CD4-positive, alpha-beta memory T cell (primary cell): ENCODE results near the gene MYO7A. TPM values are rescaled to one million over a fixed set of nuclear protein-coding genes. Genes with fewer than 3 reads are reported as not detected.
A peak's percentile ranks its signal among the peaks of the same experiment; 100 is the strongest.

ENCODE experiments used
- CTCF ChIA-PET: fragments of 350-600 bp; sonication (Branson Sonifier 250); formaldehyde crosslinking; loops from one replicate; lab custom pipeline; 2021; ENCODE audit warnings: inconsistent platforms; ENCODE audit not compliant: partially characterized antibody; lab: Charles Lee
- POLR2A ChIA-PET: fragments of 350-600 bp; sonication (Branson Sonifier 250); formaldehyde crosslinking; loops from one replicate; lab custom pipeline; 2021; ENCODE audit not compliant: partially characterized antibody; lab: Charles Lee
- DNase-seq, 5 donors: peaks; one replicate each; pipeline versions ENCODE4 v3.0.0 to v3.0.0-alpha.2; 2020 to 2022; ENCODE audit warnings: mixed read lengths in 1 of 5
- H3K27ac ChIP-seq: one replicate; pipeline ENCODE4 v1.7.0; 2013; ENCODE audit warnings: low read depth, low read length
- H3K27me3 ChIP-seq: 2 replicates; pipeline ENCODE4 v1.7.0; 2013; ENCODE audit warnings: mild to moderate bottlenecking, low read length, moderate library complexity; ENCODE audit not compliant: insufficient read depth
- H3K36me3 ChIP-seq: 2 replicates; pipeline ENCODE4 v1.7.0; 2013; ENCODE audit warnings: mild to moderate bottlenecking, low read length, moderate library complexity; ENCODE audit not compliant: insufficient read depth
- H3K4me1 ChIP-seq: 2 replicates; pipeline ENCODE4 v1.7.0; 2013; ENCODE audit warnings: mild to moderate bottlenecking, low read length, moderate library complexity; ENCODE audit not compliant: insufficient read depth
- H3K4me3 ChIP-seq, 2 donors: one replicate each; pipeline ENCODE4 v1.7.0; 2013; ENCODE audit warnings: low read length in 2 of 2, mild to moderate bottlenecking in 1 of 2
- H3K9me3 ChIP-seq, 2 donors: one replicate each; pipeline ENCODE4 v1.7.0; 2013; ENCODE audit warnings: low read length in 2 of 2, control low read depth in 1 of 2; ENCODE audit not compliant: control insufficient read depth in 1 of 2
- H3K27ac Mint-ChIP-seq, 7 donors: one replicate each; pipeline ENCODE4 v1.8.0; 2020 to 2021; ENCODE audit warnings: mixed read lengths in 7 of 7, mild to moderate bottlenecking in 6 of 7, inconsistent platforms in 3 of 7, moderate library complexity in 3 of 7
- H3K27me3 Mint-ChIP-seq, 2 donors: one replicate each; pipeline ENCODE4 v1.8.0; 2020 to 2021; ENCODE audit warnings: mixed read lengths in 2 of 2
- H3K36me3 Mint-ChIP-seq, 2 donors: one replicate each; pipeline ENCODE4 v1.8.0; 2020 to 2021; ENCODE audit warnings: mixed read lengths in 2 of 2, inconsistent platforms in 1 of 2, mild to moderate bottlenecking in 1 of 2
- H3K4me1 Mint-ChIP-seq, 4 donors: one replicate each; pipeline ENCODE4 v1.8.0; 2020 to 2021; ENCODE audit warnings: mixed read lengths in 4 of 4, mild to moderate bottlenecking in 1 of 4
- H3K4me3 Mint-ChIP-seq, 8 donors: one replicate each; pipeline ENCODE4 v1.8.0; 2020 to 2021; ENCODE audit warnings: mixed read lengths in 8 of 8, mild to moderate bottlenecking in 7 of 8, moderate library complexity in 6 of 8, inconsistent platforms in 3 of 8
- H3K9me3 Mint-ChIP-seq, 8 donors: one replicate each; pipeline ENCODE4 v1.8.0; 2020 to 2021; ENCODE audit warnings: mixed read lengths in 8 of 8, mild to moderate bottlenecking in 5 of 8, inconsistent platforms in 3 of 8, moderate library complexity in 1 of 8
- intact Hi-C: fragments of 100-400 bp; cut with micrococcal nuclease; formaldehyde crosslinking; loops from one replicate; pipeline ENCODE4 v1.15.1; 2023
- polyA plus RNA-seq, 2 donors: library from polyadenylated mRNA; unstranded; fragments of 300-500 nt; fragmentation: Illumina TruSeq; gene quantifications; one replicate each; pipeline ENCODE4 v1.2.3, GENCODE V29; 2021
- total RNA-seq, 2 experiments: library from RNA; stranded (reverse); gene quantifications; one replicate each; pipeline ENCODE4 v1.2.3, GENCODE V29; 2021

MYO7A gene
- total and polyA plus RNA-seq, 4 experiments from 2014 or later = 0.20 to 0.47 (median 0.24) TPM; not detected in 1

GRCh38 chr11:77175869-77176539, 48.0 kb downstream of the MYO7A start:
- Mint-ChIP-seq H3K4me1 (no peaks in the 10 kb centered on the region), H3K36me3 (no peaks in the 10 kb centered on the region), H3K27ac (peak overlapping the region in 2 of 7 donors; percentile 8 to 35), H3K27me3 (no peaks in the 10 kb centered on the region), H3K9me3 (peaks cover 0 to 2% (median 0%) of the 10 kb centered on the region in 8 donors), H3K4me3 (no peak overlapping the region)
- POLR2A ChIA-PET = no interaction called here
- no peaks in the 10 kb centered on the region for H3K36me3 ChIP-seq
- no peaks in the 10 kb centered on the region for H3K4me1 ChIP-seq
- no peak for DNase-seq
- no peak overlapping the region for H3K27ac ChIP-seq
- intact Hi-C loops = no loop called here
- no peaks in the 10 kb centered on the region for H3K9me3 ChIP-seq
- no peak overlapping the region for H3K4me3 ChIP-seq
- H3K27me3 ChIP-seq = no peaks in the 10 kb centered on the region
- CTCF ChIA-PET = interaction anchor here (1.2 kb wide), 1 partner anchor 11 kb away, joined by 4 read pairs; no protein-coding TSS in a partner anchor

GRCh38 chr11:77176996-77177395, 49.0 kb downstream of the MYO7A start:
- Mint-ChIP-seq H3K27me3 (no peaks in the 10 kb centered on the region), H3K36me3 (no peaks in the 10 kb centered on the region), H3K9me3 (peaks cover 0 to 2% (median 0%) of the 10 kb centered on the region in 8 donors), H3K27ac (no peak overlapping the region), H3K4me3 (no peak overlapping the region), H3K4me1 (no peaks in the 10 kb centered on the region)
- H3K9me3 ChIP-seq = no peaks in the 10 kb centered on the region
- no peak overlapping the region for H3K4me3 ChIP-seq
- intact Hi-C loops = no loop called here
- H3K36me3 ChIP-seq = no peaks in the 10 kb centered on the region
- ChIA-PET POLR2A (no interaction called here), CTCF (interaction anchor here (1.2 kb wide), 1 partner anchor 10 kb away, joined by 4 read pairs; no protein-coding TSS in a partner anchor)
- DNase-seq = no peak
- no peaks in the 10 kb centered on the region for H3K27me3 ChIP-seq
- H3K4me1 ChIP-seq = no peaks in the 10 kb centered on the region
- H3K27ac ChIP-seq = no peak overlapping the region

GRCh38 chr11:77178150-77178549, 50.1 kb downstream of the MYO7A start:
- CTCF ChIA-PET = interaction anchor here (1.4 kb wide), 1 partner anchor 10 kb away, joined by 6 read pairs; no protein-coding TSS in a partner anchor
- peaks cover 0 to 2% (median 0%) of the 10 kb centered on the region in 8 donors for H3K9me3 Mint-ChIP-seq

GRCh38 chr11:77179048-77179447, 51.0 kb downstream of the MYO7A start:
- H3K4me3 ChIP-seq = no peak overlapping the region
- peaks cover 0 to 2% (median 0%) of the 10 kb centered on the region in 8 donors for H3K9me3 Mint-ChIP-seq
- H3K4me3 Mint-ChIP-seq = no peak overlapping the region
- H3K27me3 ChIP-seq = no peaks in the 10 kb centered on the region
- H3K4me1 ChIP-seq = no peaks in the 10 kb centered on the region
- H3K27ac Mint-ChIP-seq = no peak overlapping the region
- H3K27ac ChIP-seq = no peak overlapping the region
- H3K4me1 Mint-ChIP-seq = no peaks in the 10 kb centered on the region
- no peaks in the 10 kb centered on the region for H3K9me3 ChIP-seq
- DNase-seq = no peak
- no peaks in the 10 kb centered on the region for H3K36me3 Mint-ChIP-seq
- ChIA-PET POLR2A (no interaction called here), CTCF (interaction anchor here (1.4 kb wide), 1 partner anchor 9 kb away, joined by 6 read pairs; no protein-coding TSS in a partner anchor)
- H3K27me3 Mint-ChIP-seq = no peaks in the 10 kb centered on the region
- no peaks in the 10 kb centered on the region for H3K36me3 ChIP-seq
- intact Hi-C loops = no loop called here

More at GRCh38 chr11:77178150-77178549, 50.1 kb downstream of the MYO7A start:
- POLR2A ChIA-PET = no interaction called here
- no peaks in the 10 kb centered on the region for H3K4me1 ChIP-seq
- Mint-ChIP-seq H3K27ac (no peak overlapping the region), H3K36me3 (no peaks in the 10 kb centered on the region), H3K4me1 (no peaks in the 10 kb centered on the region), H3K27me3 (no peaks in the 10 kb centered on the region), H3K4me3 (no peak overlapping the region)
- no peak overlapping the region for H3K4me3 ChIP-seq
- H3K27ac ChIP-seq = no peak overlapping the region
- H3K9me3 ChIP-seq = no peaks in the 10 kb centered on the region
- intact Hi-C loops = no loop called here
- no peak for DNase-seq
- no peaks in the 10 kb centered on the region for H3K27me3 ChIP-seq
- no peaks in the 10 kb centered on the region for H3K36me3 ChIP-seq

GRCh38 chr11:77179681-77180080, 51.6 kb downstream of the MYO7A start:
- no peak overlapping the region for H3K27ac Mint-ChIP-seq
- CTCF ChIA-PET = interaction anchor here (1.4 kb wide), 1 partner anchor 8 kb away, joined by 6 read pairs; no protein-coding TSS in a partner anchor
- intact Hi-C loops = no loop called here

GRCh38 chr11:77180346-77180745, 52.3 kb downstream of the MYO7A start:
- no peak for DNase-seq
- Histone ChIP-seq H3K4me1 (no peaks in the 10 kb centered on the region), H3K27me3 (no peaks in the 10 kb centered on the region), H3K36me3 (no peaks in the 10 kb centered on the region), H3K4me3 (no peak overlapping the region), H3K27ac (no peak overlapping the region), H3K9me3 (no peaks in the 10 kb centered on the region)
- Mint-ChIP-seq H3K36me3 (no peaks in the 10 kb centered on the region), H3K27me3 (no peaks in the 10 kb centered on the region), H3K4me1 (no peaks in the 10 kb centered on the region), H3K4me3 (no peak overlapping the region), H3K27ac (no peak overlapping the region), H3K9me3 (peaks cover 0 to 2% (median 0%) of the 10 kb centered on the region in 8 donors)
- intact Hi-C loops = no loop called here
- ChIA-PET POLR2A (no interaction called here), CTCF (no interaction called here)

More at GRCh38 chr11:77179681-77180080, 51.6 kb downstream of the MYO7A start:
- H3K27me3 ChIP-seq = no peaks in the 10 kb centered on the region
- H3K27ac ChIP-seq = no peak overlapping the region
- H3K9me3 ChIP-seq = no peaks in the 10 kb centered on the region
- no peaks in the 10 kb centered on the region for H3K4me1 Mint-ChIP-seq
- H3K36me3 Mint-ChIP-seq = no peaks in the 10 kb centered on the region
- POLR2A ChIA-PET = no interaction called here
- H3K27me3 Mint-ChIP-seq = no peaks in the 10 kb centered on the region
- peaks cover 0 to 2% (median 0%) of the 10 kb centered on the region in 8 donors for H3K9me3 Mint-ChIP-seq
- no peaks in the 10 kb centered on the region for H3K4me1 ChIP-seq
- DNase-seq = no peak
- no peak overlapping the region for H3K4me3 ChIP-seq
- H3K4me3 Mint-ChIP-seq = no peak overlapping the region
- no peaks in the 10 kb centered on the region for H3K36me3 ChIP-seq

GRCh38 chr11:77181226-77181625, 53.2 kb downstream of the MYO7A start:
- Mint-ChIP-seq H3K36me3 (no peaks in the 10 kb centered on the region), H3K9me3 (peaks cover 0 to 2% (median 0%) of the 10 kb centered on the region in 8 donors), H3K27me3 (no peaks in the 10 kb centered on the region), H3K4me1 (no peaks in the 10 kb centered on the region), H3K4me3 (no peak overlapping the region), H3K27ac (no peak overlapping the region)
- Histone ChIP-seq H3K9me3 (no peaks in the 10 kb centered on the region), H3K27me3 (no peaks in the 10 kb centered on the region), H3K36me3 (no peaks in the 10 kb centered on the region), H3K4me3 (no peak overlapping the region), H3K4me1 (no peaks in the 10 kb centered on the region), H3K27ac (no peak overlapping the region)
- no peak for DNase-seq
- ChIA-PET POLR2A (no interaction called here), CTCF (no interaction called here)
- intact Hi-C loops = no loop called here
